H9 (cell line): ENCODE data around the gene PLCH1. TPM values are rescaled to one million over a fixed set of nuclear protein-coding genes. Genes with fewer than 3 reads are reported as not detected.

Experiments
- DNase-seq: peaks from one replicate; pipeline ENCODE4 v3.0.0-alpha.2; 2017
- H2AFZ ChIP-seq: one replicate; pipeline ENCODE4 v1.6.1; 2013; ENCODE audit warnings: mild to moderate bottlenecking, low read length, control low read depth, moderate library complexity
- H2AK5ac ChIP-seq: 2 replicates; pipeline ENCODE4 v1.6.1; 2013; ENCODE audit warnings: low read length, control low read depth, mixed read lengths; ENCODE audit not compliant: insufficient read length
- H2BK120ac ChIP-seq: one replicate; pipeline ENCODE4 v1.6.1; 2013; ENCODE audit warnings: low read depth, mild to moderate bottlenecking, low read length, control low read depth, inconsistent platforms; ENCODE audit not compliant: poor library complexity, severe bottlenecking
- H2BK12ac ChIP-seq: 2 replicates; pipeline ENCODE4 v1.6.1; 2013; ENCODE audit warnings: low read length, control low read depth, mixed read lengths, low read depth; ENCODE audit not compliant: insufficient read length
- H2BK15ac ChIP-seq: 2 replicates; pipeline ENCODE4 v1.6.1; 2013; ENCODE audit warnings: low read depth, low read length, control low read depth
- H2BK20ac ChIP-seq: one replicate; pipeline ENCODE4 v1.6.1; 2013; ENCODE audit warnings: low read depth, mild to moderate bottlenecking, low read length, control low read depth, inconsistent platforms; ENCODE audit not compliant: poor library complexity, severe bottlenecking
- H2BK5ac ChIP-seq: 2 replicates; pipeline ENCODE4 v1.6.1; 2013; ENCODE audit warnings: low read length, control low read depth, mixed read lengths; ENCODE audit not compliant: insufficient read length
- H3K14ac ChIP-seq: 2 replicates; pipeline ENCODE4 v1.6.1; 2013; ENCODE audit warnings: low read length, control low read depth; ENCODE audit not compliant: insufficient read depth
- H3K18ac ChIP-seq: 2 replicates; pipeline ENCODE4 v1.6.1; 2013; ENCODE audit warnings: low read depth, mild to moderate bottlenecking, mixed read lengths, low read length, control low read depth; ENCODE audit not compliant: insufficient read length
- H3K23ac ChIP-seq: 2 replicates; pipeline ENCODE4 v1.6.1; 2013; ENCODE audit warnings: low read length, control low read depth, mixed read lengths, low read depth; ENCODE audit not compliant: insufficient read length
- H3K23me2 ChIP-seq: 2 replicates; pipeline ENCODE4 v1.6.1; 2013; ENCODE audit warnings: low read depth, mild to moderate bottlenecking, mixed read lengths, low read length, control low read depth; ENCODE audit not compliant: insufficient read length, poor library complexity, severe bottlenecking
- H3K27ac ChIP-seq: 2 replicates; pipeline ENCODE4 v1.5.1; 2013; ENCODE audit warnings: low read length, control low read depth, mixed read lengths, low read depth; ENCODE audit not compliant: insufficient read length
- H3K27me3 ChIP-seq: 2 replicates; pipeline ENCODE4 v1.6.1; 2013; ENCODE audit warnings: low read length, control low read depth, inconsistent platforms; ENCODE audit not compliant: insufficient read depth
- H3K4ac ChIP-seq: 2 replicates; pipeline ENCODE4 v1.6.1; 2013; ENCODE audit warnings: low read depth, mild to moderate bottlenecking, control low read depth, inconsistent platforms, low read length, moderate library complexity
- H3K4me1 ChIP-seq: 2 replicates; pipeline ENCODE4 v1.6.1; 2013; ENCODE audit warnings: low read length, control low read depth, inconsistent platforms; ENCODE audit not compliant: insufficient read depth
- H3K4me2 ChIP-seq: 2 replicates; pipeline ENCODE4 v1.6.1; 2013; ENCODE audit warnings: low read length, control low read depth, mixed read lengths; ENCODE audit not compliant: insufficient read length, insufficient read depth
- H3K56ac ChIP-seq: 2 replicates; pipeline ENCODE4 v1.6.1; 2013; ENCODE audit warnings: low read depth, mild to moderate bottlenecking, mixed read lengths, low read length, control low read depth; ENCODE audit not compliant: insufficient read length
- H3K79me1 ChIP-seq: 2 replicates; pipeline ENCODE4 v1.6.1; 2013; ENCODE audit warnings: low read depth, mild to moderate bottlenecking, moderate library complexity, low read length, control low read depth, inconsistent platforms; ENCODE audit not compliant: insufficient read depth, poor library complexity, severe bottlenecking
- H3K79me2 ChIP-seq: 2 replicates; pipeline ENCODE4 v1.6.1; 2013; ENCODE audit warnings: low read length, control low read depth, inconsistent platforms; ENCODE audit not compliant: insufficient read depth
- H3K9ac ChIP-seq: 2 replicates; pipeline ENCODE4 v1.6.1; 2013; ENCODE audit warnings: low read length, control low read depth, mixed read lengths; ENCODE audit not compliant: insufficient read length; ENCODE audit errors: extremely low read depth
- H3K9me3 ChIP-seq: one replicate; pipeline ENCODE4 v1.6.1; 2013; ENCODE audit warnings: low read depth, low read length, inconsistent platforms; ENCODE audit not compliant: control insufficient read depth
- H3T11ph ChIP-seq: one replicate; pipeline ENCODE4 v1.6.1; 2013; ENCODE audit warnings: mild to moderate bottlenecking, low read length, control low read depth, inconsistent platforms
- H4K20me1 ChIP-seq: one replicate; pipeline ENCODE4 v1.6.1; 2013; ENCODE audit not compliant: control insufficient read depth, insufficient read length, insufficient read depth
- H4K5ac ChIP-seq: 2 replicates; pipeline ENCODE4 v1.6.1; 2013; ENCODE audit warnings: low read depth, mild to moderate bottlenecking, mixed read lengths, low read length, control low read depth; ENCODE audit not compliant: insufficient read length
- H4K8ac ChIP-seq: replicated peaks from 2 replicates; pipeline ENCODE4 v1.6.1; 2013; ENCODE audit warnings: low read length, control low read depth, mixed read lengths, low read depth; ENCODE audit not compliant: insufficient read length
- H4K91ac ChIP-seq: 2 replicates; pipeline ENCODE4 v1.6.1; 2013; ENCODE audit warnings: low read depth, mild to moderate bottlenecking, moderate library complexity, mixed read lengths, low read length, control low read depth; ENCODE audit not compliant: insufficient read length
- H3K27ac Mint-ChIP-seq, 3 experiments: 2 replicates in 2 of 3; 3 replicates in 1 of 3; pipeline ENCODE4 v1.8.0; 2020 to 2021; ENCODE audit warnings: mixed read lengths in 3 of 3, mild to moderate bottlenecking in 1 of 3, moderate library complexity in 1 of 3
- H3K27me3 Mint-ChIP-seq: 2 replicates; pipeline ENCODE4 v1.8.0; 2021; ENCODE audit warnings: low read depth, mild to moderate bottlenecking, moderate library complexity, mixed read lengths
- H3K36me3 Mint-ChIP-seq, 3 experiments: 2 replicates in 2 of 3; 3 replicates in 1 of 3; pipeline ENCODE4 v1.8.0; 2020 to 2021; ENCODE audit warnings: low read depth in 3 of 3, mixed read lengths in 3 of 3; ENCODE audit not compliant: insufficient read depth in 1 of 3
- H3K4me1 Mint-ChIP-seq, 2 experiments: 2 replicates each; pipeline ENCODE4 v1.8.0; 2020; ENCODE audit warnings: mixed read lengths in 2 of 2
- H3K4me3 Mint-ChIP-seq, 2 experiments: 2 replicates in 1 of 2; 3 replicates in 1 of 2; pipeline ENCODE4 v1.8.0; 2020 to 2021; ENCODE audit warnings: mild to moderate bottlenecking in 2 of 2, mixed read lengths in 2 of 2, moderate library complexity in 1 of 2
- H3K9me3 Mint-ChIP-seq, 2 experiments: 2 replicates in 1 of 2; 3 replicates in 1 of 2; pipeline ENCODE4 v1.8.0; 2020; ENCODE audit warnings: mild to moderate bottlenecking in 2 of 2, mixed read lengths in 2 of 2, moderate library complexity in 1 of 2
- WGBS: extraction: QIAGEN DNeasy Blood & Tissue Kit; methylation state at CpG from one replicate; pipeline ENCODE4 v1.1.7; 2013; ENCODE audit warnings: missing lambda C conversion rate, low lambda C conversion rate, mixed read lengths; ENCODE audit not compliant: insufficient read length; ENCODE audit errors: extremely low coverage; 5-methylcytosine and 5-hydroxymethylcytosine counted together
- total RNA-seq: library from RNA; stranded (reverse); gene quantifications from 2 replicates; pipeline ENCODE4 v1.2.1, GENCODE V29; 2021
- TF ChIP-seq, protein P1 (sequence below): fragments of 200-600 bp; sonication (generic); conservative IDR thresholded peaks from 3 replicates; pipeline ENCODE4 v1.8.0; 2021; ENCODE audit warnings: antibody characterized with exemption, mild to moderate bottlenecking

PLCH1 gene
- total RNA-seq, 1 experiment from 2014 or later, result 19.0 TPM

DNA sequence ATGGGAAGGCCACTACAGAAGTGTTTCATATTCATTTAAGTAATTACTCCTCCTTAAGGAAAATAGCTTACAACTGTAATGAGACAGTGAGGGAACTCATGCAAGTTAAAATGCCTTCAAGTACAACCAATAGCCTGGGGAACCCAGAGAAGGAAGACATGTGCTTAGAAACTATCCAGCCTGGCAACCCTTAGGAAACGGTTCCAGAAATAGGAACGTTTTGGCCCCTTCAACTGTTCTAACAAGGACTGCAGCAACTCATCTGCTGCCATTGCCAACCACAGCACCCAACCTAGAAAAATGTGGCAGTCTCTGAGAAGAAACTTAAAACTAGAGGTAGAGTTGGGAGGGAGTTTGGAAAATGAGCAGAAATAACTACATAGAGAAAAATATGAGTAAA is 303.8 kb downstream of the PLCH1 start:
- Histone ChIP-seq H3K79me1 (no peaks in the 10 kb centered on the region), H4K5ac (no peak overlapping the region), H3K9me3 (no peaks in the 10 kb centered on the region), H3K4me1 (no peaks in the 10 kb centered on the region), H3K27me3 (no peaks in the 10 kb centered on the region), H4K20me1 (no peaks in the 10 kb centered on the region), H3K23ac (no peak overlapping the region), H3K14ac (no peak overlapping the region), H3K56ac (no peak overlapping the region), H3K9ac (no peak overlapping the region), H3K79me2 (no peaks in the 10 kb centered on the region), H2BK120ac (no peak overlapping the region), H2AFZ (no peak overlapping the region), H3K4me2 (no peak overlapping the region), H3T11ph (no peak overlapping the region), H3K27ac (no peak overlapping the region), H2AK5ac (no peak overlapping the region), H3K4ac (no peak overlapping the region), H3K18ac (no peak overlapping the region), H4K91ac (no peak overlapping the region), H3K23me2 (no peaks in the 10 kb centered on the region), H2BK12ac (no peak overlapping the region), H4K8ac (no peak overlapping the region), H2BK5ac (no peak overlapping the region), H2BK15ac (no peak overlapping the region), H2BK20ac (no peak overlapping the region)
- no peak overlapping the region for H3K27ac Mint-ChIP-seq
- no peaks in the 10 kb centered on the region for H3K4me1 Mint-ChIP-seq
- WGBS, result no CpG with 5 or more reads among the region's 2 CpGs
- no peak for DNase-seq
- H3K9me3 Mint-ChIP-seq, result no peaks in the 10 kb centered on the region
- H3K4me3 Mint-ChIP-seq, result no peak overlapping the region
- TF ChIP-seq, protein P1, sequence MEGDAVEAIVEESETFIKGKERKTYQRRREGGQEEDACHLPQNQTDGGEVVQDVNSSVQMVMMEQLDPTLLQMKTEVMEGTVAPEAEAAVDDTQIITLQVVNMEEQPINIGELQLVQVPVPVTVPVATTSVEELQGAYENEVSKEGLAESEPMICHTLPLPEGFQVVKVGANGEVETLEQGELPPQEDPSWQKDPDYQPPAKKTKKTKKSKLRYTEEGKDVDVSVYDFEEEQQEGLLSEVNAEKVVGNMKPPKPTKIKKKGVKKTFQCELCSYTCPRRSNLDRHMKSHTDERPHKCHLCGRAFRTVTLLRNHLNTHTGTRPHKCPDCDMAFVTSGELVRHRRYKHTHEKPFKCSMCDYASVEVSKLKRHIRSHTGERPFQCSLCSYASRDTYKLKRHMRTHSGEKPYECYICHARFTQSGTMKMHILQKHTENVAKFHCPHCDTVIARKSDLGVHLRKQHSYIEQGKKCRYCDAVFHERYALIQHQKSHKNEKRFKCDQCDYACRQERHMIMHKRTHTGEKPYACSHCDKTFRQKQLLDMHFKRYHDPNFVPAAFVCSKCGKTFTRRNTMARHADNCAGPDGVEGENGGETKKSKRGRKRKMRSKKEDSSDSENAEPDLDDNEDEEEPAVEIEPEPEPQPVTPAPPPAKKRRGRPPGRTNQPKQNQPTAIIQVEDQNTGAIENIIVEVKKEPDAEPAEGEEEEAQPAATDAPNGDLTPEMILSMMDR, result no peak
- H3K36me3 Mint-ChIP-seq, result no peaks in the 10 kb centered on the region
- H3K27me3 Mint-ChIP-seq, result no peaks in the 10 kb centered on the region
